IMR-90 (cell line): ENCODE results near the gene PSPH. TPM values are rescaled to one million over a fixed set of nuclear protein-coding genes. Genes with fewer than 3 reads are reported as not detected.

Experiments
- ATAC-seq: fragments of 200-7000 bp; cut with Tn5 transposase; 2 replicates; pipeline ENCODE4 v1.9.1; 2020; ENCODE audit warnings: low read depth, mild to moderate bottlenecking, moderate library complexity
- BruUV-seq: library from RNA; stranded (reverse); fragments of 400-500 nt; replicated peaks from 2 replicates; lab custom pipeline; 2021; lab: Mats Ljungman, UMichigan
- CTCF ChIA-PET: fragments of 300-600 bp; formaldehyde crosslinking; extraction: SDS; loops from one replicate; lab custom pipeline; 2021; ENCODE audit warnings: antibody characterized with exemption; lab: Yijun Ruan, JAX
- POLR2A ChIA-PET: fragments of 300-600 bp; sonication (Branson Sonifier 250); formaldehyde crosslinking; loops from one replicate; lab custom pipeline; 2022; ENCODE audit warnings: antibody characterized with exemption; ENCODE audit not compliant: unreplicated experiment; lab: Charles Lee
- DNase-seq: peaks from one replicate; pipeline ENCODE4 v3.0.0; 2013
- H2AFZ ChIP-seq: replicated peaks from 2 replicates; pipeline ENCODE3; 2013; ENCODE audit warnings: low read length, mild to moderate bottlenecking; ENCODE audit not compliant: poor library complexity
- H2AK5ac ChIP-seq: 2 replicates; pipeline ENCODE4 v1.6.1; 2013; ENCODE audit warnings: low read depth, low read length, inconsistent platforms
- H2AK9ac ChIP-seq: replicated peaks from 2 replicates; pipeline ENCODE3; 2013; ENCODE audit warnings: mild to moderate bottlenecking, low read depth, low read length, moderate library complexity; ENCODE audit not compliant: poor library complexity
- H2BK120ac ChIP-seq: 2 replicates; pipeline ENCODE4 v1.6.1; 2013; ENCODE audit warnings: low read depth, low read length, inconsistent platforms
- H2BK15ac ChIP-seq: 3 replicates; pipeline ENCODE4 v1.6.1; 2013; ENCODE audit warnings: low read depth, low read length, inconsistent platforms
- H2BK20ac ChIP-seq: 2 replicates; pipeline ENCODE4 v1.6.1; 2013; ENCODE audit warnings: low read depth, mild to moderate bottlenecking, inconsistent platforms, low read length, moderate library complexity
- H2BK5ac ChIP-seq: 2 replicates; pipeline ENCODE4 v1.6.1; 2013; ENCODE audit warnings: mild to moderate bottlenecking, low read depth, low read length, inconsistent platforms; ENCODE audit not compliant: poor library complexity, severe bottlenecking
- H3K14ac ChIP-seq: replicated peaks from 2 replicates; pipeline ENCODE4 v1.6.1; 2013; ENCODE audit warnings: low read depth, low read length, inconsistent platforms
- H3K18ac ChIP-seq: 2 replicates; pipeline ENCODE4 v1.6.1; 2013; ENCODE audit warnings: low read depth, low read length, control low read depth
- H3K23ac ChIP-seq: 2 replicates; pipeline ENCODE4 v1.6.1; 2013; ENCODE audit warnings: low read depth, low read length, inconsistent platforms
- H3K27ac ChIP-seq: 2 replicates; pipeline ENCODE4 v1.5.1; 2013; ENCODE audit warnings: mild to moderate bottlenecking, control low read depth, low read length; ENCODE audit not compliant: insufficient read depth
- H3K27me3 ChIP-seq: 2 replicates; pipeline ENCODE4 v1.6.1; 2013; ENCODE audit warnings: low read length; ENCODE audit not compliant: control insufficient read depth, insufficient read depth
- H3K36me3 ChIP-seq: 2 replicates; pipeline ENCODE4 v1.6.1; 2013; ENCODE audit warnings: low read length, mixed read lengths; ENCODE audit not compliant: control insufficient read depth, insufficient read depth
- H3K4ac ChIP-seq: 2 replicates; pipeline ENCODE4 v1.6.1; 2013; ENCODE audit warnings: low read depth, low read length, inconsistent platforms
- H3K4me1 ChIP-seq: 2 replicates; pipeline ENCODE4 v1.6.1; 2013; ENCODE audit warnings: low read length, mixed read lengths; ENCODE audit not compliant: control insufficient read depth, insufficient read depth
- H3K4me2 ChIP-seq: 2 replicates; pipeline ENCODE4 v1.6.1; 2013; ENCODE audit warnings: low read depth, mild to moderate bottlenecking, control low read depth, low read length, moderate library complexity
- H3K4me3 ChIP-seq: 2 replicates; pipeline ENCODE4 v1.5.1; 2013; ENCODE audit warnings: low read depth, mild to moderate bottlenecking, control low read depth, low read length, moderate library complexity; ENCODE audit not compliant: insufficient read depth
- H3K56ac ChIP-seq: 2 replicates; pipeline ENCODE4 v1.6.1; 2013; ENCODE audit warnings: low read length, inconsistent platforms; ENCODE audit not compliant: insufficient read depth; ENCODE audit errors: extremely low read depth
- H3K79me1 ChIP-seq, 2 experiments: 2 replicates each; pipeline ENCODE4 v1.6.1; 2013; ENCODE audit warnings: low read length in 2 of 2, inconsistent platforms in 1 of 2, low read depth in 1 of 2
- H3K9ac ChIP-seq: 2 replicates; pipeline ENCODE4 v1.6.1; 2013; ENCODE audit warnings: low read depth, low read length, control low read depth
- H3K9me1 ChIP-seq: 2 replicates; pipeline ENCODE4 v1.6.1; 2013; ENCODE audit warnings: low read length, inconsistent platforms; ENCODE audit not compliant: insufficient read depth
- H3K9me3 ChIP-seq: 2 replicates; pipeline ENCODE4 v1.6.1; 2013; ENCODE audit warnings: low read length; ENCODE audit not compliant: control insufficient read depth, insufficient read depth
- H4K20me1 ChIP-seq: 2 replicates; pipeline ENCODE4 v1.6.1; 2013; ENCODE audit warnings: low read length, inconsistent platforms; ENCODE audit not compliant: insufficient read depth
- H4K5ac ChIP-seq: 2 replicates; pipeline ENCODE4 v1.6.1; 2013; ENCODE audit warnings: mild to moderate bottlenecking, low read depth, low read length, control low read depth
- H4K8ac ChIP-seq, 2 experiments: 2 replicates each; pipeline ENCODE4 v1.6.1; 2013; ENCODE audit warnings: low read depth in 2 of 2, low read length in 2 of 2, control low read depth in 1 of 2, inconsistent platforms in 1 of 2
- H4K91ac ChIP-seq: 2 replicates; pipeline ENCODE4 v1.6.1; 2013; ENCODE audit warnings: low read depth, low read length, inconsistent platforms; ENCODE audit not compliant: insufficient read depth
- CEBPB ChIP-seq: IDR thresholded peaks from 2 replicates; pipeline ENCODE4 v1.6.1; 2012; ENCODE audit warnings: low read depth, low read length, improper control_type of control experiment
- ELK1 ChIP-seq: fragments of 150-350 bp; IDR thresholded peaks from 2 replicates; pipeline ENCODE4 v1.6.1; 2016; ENCODE audit warnings: low read depth, mild to moderate bottlenecking, low read length, moderate library complexity, borderline replicate concordance
- FOS ChIP-seq: fragments of 150-350 bp; IDR thresholded peaks from 2 replicates; pipeline ENCODE4 v1.6.1; 2016; ENCODE audit warnings: low read depth, low read length
- MAFK ChIP-seq: IDR thresholded peaks from 2 replicates; pipeline ENCODE4 v1.6.1; 2012; ENCODE audit warnings: low read depth, low read length, improper control_type of control experiment
- MXI1 ChIP-seq: IDR thresholded peaks from 2 replicates; pipeline ENCODE4 v1.6.1; 2012; ENCODE audit warnings: low read depth, mild to moderate bottlenecking, low read length, moderate library complexity, borderline replicate concordance
- NFE2L2 ChIP-seq: fragments of 150-350 bp; IDR thresholded peaks from 2 replicates; pipeline ENCODE4 v1.6.1; 2016; ENCODE audit warnings: low read depth, mild to moderate bottlenecking, low read length
- POLR2A ChIP-seq: IDR thresholded peaks from 2 replicates; pipeline ENCODE4 v1.6.1; 2012; ENCODE audit warnings: mild to moderate bottlenecking, low read depth, low read length
- RFX5 ChIP-seq: IDR thresholded peaks from 2 replicates; pipeline ENCODE4 v1.8.0; 2012; ENCODE audit warnings: low read depth, mild to moderate bottlenecking, low read length, moderate library complexity
- USF2 ChIP-seq: fragments of 150-350 bp; IDR thresholded peaks from 2 replicates; pipeline ENCODE4 v1.6.1; 2017; ENCODE audit warnings: mild to moderate bottlenecking, antibody characterized with exemption, low read length, low read depth
- WGBS, 2 experiments: methylation state at CpG; one replicate each; pipeline versions ENCODE4 v1.1.5 to v1.1.7; 2013; ENCODE audit warnings: missing lambda C conversion rate in 2 of 2; ENCODE audit not compliant: insufficient read length in 1 of 2; ENCODE audit errors: extremely low coverage in 2 of 2; 5-methylcytosine and 5-hydroxymethylcytosine counted together
- dilution Hi-C: fragments of 300-500 bp; cut with HindIII; formaldehyde crosslinking; loops from one replicate; pipeline ENCODE4 v1.14.3; 2018; ENCODE audit warnings: low sequenced_read_pairs; ENCODE audit not compliant: unreplicated experiment
- in situ Hi-C: fragments of 300-500 bp; cut with MboI; formaldehyde crosslinking; loops from 3 replicates; pipeline ENCODE4 v1.14.3; 2019; ENCODE audit warnings: low sequenced_read_pairs, inconsistent platforms, mixed read lengths
- intact Hi-C: fragments of 100-400 bp; cut with micrococcal nuclease; formaldehyde crosslinking; loops from 2 replicates; pipeline ENCODE4 v1.10.0; 2022
- polyA plus RNA-seq, 3 experiments: library from polyadenylated mRNA; depleted of rRNA; stranded (reverse); fragments of >200 nt; gene quantifications; 2 replicates each; pipeline ENCODE4 v1.2.3, GENCODE V29; 2012; ENCODE audit warnings: low replicate concordance in 1 of 3
- total RNA-seq: library from RNA; depleted of rRNA; stranded (reverse); fragments of >200 nt; gene quantifications from 2 replicates; pipeline ENCODE4 v1.2.3, GENCODE V29; 2012

PSPH gene
- total and polyA plus RNA-seq, 2 of the 4 experiments (the other 2 are of a cell fraction) = 31.8 to 48.4 TPM

GRCh38 chr7:55969391-55969790, 81.9 kb downstream of the PSPH start:
- H3K27ac ChIP-seq = no peak overlapping the region
- no peak overlapping the region for H3K9ac ChIP-seq
- no peak overlapping the region for H4K5ac ChIP-seq
- no peaks in the 10 kb centered on the region for H3K27me3 ChIP-seq
- no CpG with 5 or more reads among the region's 11 CpGs for WGBS, 2 experiments
- H2BK15ac ChIP-seq = no peak overlapping the region
- H3K36me3 ChIP-seq = peaks cover 9% of the 10 kb centered on the region
- no TSS peak for BruUV-seq
- in situ Hi-C loops (loop anchor here (25.0 kb wide), 2 partner anchors 532 to 682 kb away; no protein-coding TSS in a partner anchor), dilution Hi-C loops (no loop called here), intact Hi-C loops (no loop called here)
- ATAC-seq (no peak), DNase-seq (no peak)
- H3K4me1 ChIP-seq = peaks cover 4% of the 10 kb centered on the region; the same call in 1 of the 2 replicates
- no peaks in the 10 kb centered on the region for H3K9me3 ChIP-seq
- peaks cover 21 to 58% of the 10 kb centered on the region in 2 experiments for H3K79me1 ChIP-seq
- CTCF ChIA-PET = no interaction called here
- H4K20me1 ChIP-seq = peaks cover 24% of the 10 kb centered on the region
- no peak overlapping the region for H3K18ac ChIP-seq
- no peak overlapping the region for H3K4ac ChIP-seq
- no peak overlapping the region for H2BK120ac ChIP-seq
- no peak overlapping the region for H2AK5ac ChIP-seq
- POLR2A ChIA-PET = no interaction called here
- H3K9me1 ChIP-seq = peaks cover 4% of the 10 kb centered on the region; the same call in 1 of the 2 replicates
- no peak overlapping the region for H2AK9ac ChIP-seq
- no peak overlapping the region for H4K8ac ChIP-seq
- no peak overlapping the region for H3K4me2 ChIP-seq
- H2BK5ac ChIP-seq = no peak overlapping the region
- H3K4me3 ChIP-seq = no peak overlapping the region
- TF ChIP-seq ELK1 = no peak
- TF ChIP-seq MXI1 = no peak
- no peak for TF ChIP-seq USF2
- TF ChIP-seq MAFK = no peak
- no peak for TF ChIP-seq FOS
- no peak for TF ChIP-seq POLR2A
- no peak for TF ChIP-seq RFX5
- no peak for TF ChIP-seq NFE2L2
- no peak for TF ChIP-seq CEBPB
- no peak overlapping the region for H3K14ac ChIP-seq
- no peak overlapping the region for H2BK20ac ChIP-seq
- no peak overlapping the region for H3K56ac ChIP-seq
- no peak overlapping the region for H4K91ac ChIP-seq
- H3K23ac ChIP-seq = no peak overlapping the region
- H2AFZ ChIP-seq = no peak overlapping the region
